Neural cell (in vitro differentiated cells): ENCODE measurements around the gene CARD9. TPM values are rescaled to one million over a fixed set of nuclear protein-coding genes. Genes with fewer than 3 reads are reported as not detected.

Source experiments
- H2AFZ ChIP-seq: fragments of 200-600, 300-800 bp; sonication (generic), shearing (Covaris generic); 2 replicates; pipeline ENCODE4 v1.6.0; 2014; ENCODE audit warnings: low read depth, mild to moderate bottlenecking, antibody characterized with exemption, low read length, moderate library complexity
- H3F3A ChIP-seq: fragments of 200-600 bp; shearing (Covaris generic); 2 replicates; pipeline ENCODE4 v1.6.1; 2016; ENCODE audit warnings: mild to moderate bottlenecking, moderate library complexity, mixed read lengths, antibody characterized with exemption, low read length; ENCODE audit not compliant: insufficient read depth, poor library complexity, severe bottlenecking
- H3K27ac ChIP-seq: fragments of 200-600, 300-800 bp; sonication (generic), shearing (Covaris generic); 2 replicates; pipeline ENCODE4 v1.5.1; 2014; ENCODE audit warnings: mild to moderate bottlenecking, low read length, moderate library complexity
- H3K27me3 ChIP-seq: fragments of 300-800, 200-600 bp; sonication (generic), shearing (Covaris generic); 2 replicates; pipeline ENCODE4 v1.6.0; 2014; ENCODE audit warnings: mild to moderate bottlenecking, low read depth, low read length, moderate library complexity; ENCODE audit not compliant: insufficient read depth
- H3K36me3 ChIP-seq: fragments of 300-800, 200-600 bp; sonication (generic), shearing (Covaris generic); 2 replicates; pipeline ENCODE4 v1.5.1; 2014; ENCODE audit warnings: mild to moderate bottlenecking, antibody characterized with exemption, low read length, moderate library complexity; ENCODE audit not compliant: insufficient read depth
- H3K4me2 ChIP-seq: fragments of 300-800, 200-600 bp; sonication (generic), shearing (Covaris generic); 2 replicates; pipeline ENCODE4 v1.6.0; 2014; ENCODE audit warnings: mild to moderate bottlenecking, low read length
- H3K4me3 ChIP-seq: fragments of 300-800, 200-600 bp; sonication (generic), shearing (Covaris generic); 2 replicates; pipeline ENCODE4 v1.5.1; 2014; ENCODE audit warnings: mild to moderate bottlenecking, low read length, moderate library complexity
- H3K79me2 ChIP-seq: fragments of 200-600 bp; shearing (Covaris generic); replicated peaks from 2 replicates; pipeline ENCODE4 v1.6.0; 2014; ENCODE audit warnings: mild to moderate bottlenecking, low read length, moderate library complexity; ENCODE audit not compliant: insufficient read depth
- H3K9ac ChIP-seq: fragments of 300-800, 200-600 bp; sonication (generic), shearing (Covaris generic); 2 replicates; pipeline ENCODE4 v1.6.1; 2016; ENCODE audit warnings: mild to moderate bottlenecking, low read length, mixed read lengths
- H3K9me2 ChIP-seq: fragments of 200-600 bp; shearing (Covaris generic); 2 replicates; pipeline ENCODE4 v1.6.1; 2016; ENCODE audit warnings: mild to moderate bottlenecking, low read length, mixed read lengths; ENCODE audit not compliant: insufficient read depth
- H3K9me3 ChIP-seq: fragments of 200-600, 300-800 bp; sonication (generic), shearing (Covaris generic); 2 replicates; pipeline ENCODE4 v1.6.1; 2016; ENCODE audit warnings: mild to moderate bottlenecking, mixed run types, low read length, moderate library complexity, mixed read lengths
- H4K20me1 ChIP-seq: fragments of 200-600 bp; shearing (Covaris generic); 2 replicates; pipeline ENCODE4 v1.6.1; 2016; ENCODE audit warnings: mild to moderate bottlenecking, mixed run types; ENCODE audit not compliant: insufficient read depth
- EP300 ChIP-seq: fragments of 450-650 bp; conservative IDR thresholded peaks from 2 replicates; pipeline ENCODE4 v1.6.1; 2014; ENCODE audit warnings: antibody characterized with exemption, mild to moderate bottlenecking, moderate library complexity; ENCODE audit not compliant: poor library complexity, severe bottlenecking
- EZH2 ChIP-seq: fragments of 200-600, 300-800 bp; shearing (Covaris generic), sonication (generic); IDR thresholded peaks from 2 replicates; pipeline ENCODE4 v1.6.1; 2014; ENCODE audit warnings: antibody characterized with exemption, low read length, borderline replicate concordance, mild to moderate bottlenecking; ENCODE audit not compliant: insufficient read depth, poor library complexity, severe bottlenecking
- MXI1 ChIP-seq: fragments of 450-650 bp; conservative IDR thresholded peaks from 2 replicates; pipeline ENCODE4 v1.6.1; 2014; ENCODE audit warnings: antibody characterized with exemption, mild to moderate bottlenecking; ENCODE audit not compliant: poor library complexity, severe bottlenecking
- POLR2AphosphoS5 ChIP-seq: IDR thresholded peaks from 2 replicates; pipeline ENCODE4 v1.6.1; 2012
- RAD21 ChIP-seq: fragments of 450-650 bp; conservative IDR thresholded peaks from 2 replicates; pipeline ENCODE4 v1.6.1; 2014; ENCODE audit warnings: antibody characterized with exemption, mild to moderate bottlenecking, moderate library complexity
- SMC3 ChIP-seq: fragments of 450-650 bp; conservative IDR thresholded peaks from 2 replicates; pipeline ENCODE4 v1.6.1; 2014; ENCODE audit warnings: antibody characterized with exemption, mild to moderate bottlenecking, moderate library complexity; ENCODE audit not compliant: poor library complexity
- TAF1 ChIP-seq: IDR thresholded peaks from 2 replicates; pipeline ENCODE4 v1.6.1; 2012; ENCODE audit warnings: low read depth
- polyA plus RNA-seq: library from polyadenylated mRNA; depleted of rRNA; stranded (reverse); fragments of >200 nt; gene quantifications from 2 replicates; pipeline ENCODE4 v1.2.3, GENCODE V29; 2014
- TF ChIP-seq, protein P1 (sequence below): IDR thresholded peaks from 2 replicates; pipeline ENCODE4 v1.6.1; 2012; ENCODE audit warnings: borderline replicate concordance
- TF ChIP-seq, protein P2 (sequence below): fragments of 450-650 bp; IDR thresholded peaks from 2 replicates; pipeline ENCODE4 v1.5.1; 2014; ENCODE audit warnings: antibody characterized with exemption, mild to moderate bottlenecking, moderate library complexity; ENCODE audit not compliant: poor library complexity, severe bottlenecking

Gene CARD9
- polyA plus RNA-seq, 1 donor from 2014 or later = 0.77 TPM

DNA sequence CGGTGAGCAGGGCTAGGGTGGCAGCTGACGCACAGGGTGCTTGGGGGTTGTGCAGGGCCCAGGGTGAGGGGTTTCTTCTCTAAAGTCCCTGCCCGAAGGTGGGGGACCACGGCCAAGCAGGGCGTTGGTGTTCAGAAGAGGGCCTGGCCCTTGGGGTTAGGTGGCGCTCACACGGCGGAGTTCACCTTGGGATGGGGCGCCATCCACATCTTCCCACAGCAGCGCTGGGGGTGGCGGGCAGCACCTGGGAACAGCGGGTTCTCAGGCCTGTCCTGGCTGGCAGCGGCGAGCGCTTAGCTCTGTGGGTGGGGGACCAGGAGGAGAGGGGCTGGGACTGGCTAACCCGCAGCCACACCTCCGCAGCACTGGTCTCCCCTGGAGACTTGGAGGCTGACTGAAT, 40.0 kb downstream of the CARD9 start:
- Histone ChIP-seq H2AFZ (no peak overlapping the region), H3K4me3 (no peak overlapping the region), H3K9me2 (no peaks in the 10 kb centered on the region), H3K27ac (no peak overlapping the region), H3K27me3 (no peaks in the 10 kb centered on the region), H4K20me1 (no peaks in the 10 kb centered on the region), H3K9me3 (no peaks in the 10 kb centered on the region), H3K4me2 (no peak overlapping the region), H3F3A (no peaks in the 10 kb centered on the region), H3K79me2 (peaks cover 23% of the 10 kb centered on the region), H3K9ac (no peak overlapping the region), H3K36me3 (no peaks in the 10 kb centered on the region)
- no peak for TF ChIP-seq MXI1
- no peak for TF ChIP-seq TAF1
- no peak for TF ChIP-seq EZH2
- TF ChIP-seq, protein P1, sequence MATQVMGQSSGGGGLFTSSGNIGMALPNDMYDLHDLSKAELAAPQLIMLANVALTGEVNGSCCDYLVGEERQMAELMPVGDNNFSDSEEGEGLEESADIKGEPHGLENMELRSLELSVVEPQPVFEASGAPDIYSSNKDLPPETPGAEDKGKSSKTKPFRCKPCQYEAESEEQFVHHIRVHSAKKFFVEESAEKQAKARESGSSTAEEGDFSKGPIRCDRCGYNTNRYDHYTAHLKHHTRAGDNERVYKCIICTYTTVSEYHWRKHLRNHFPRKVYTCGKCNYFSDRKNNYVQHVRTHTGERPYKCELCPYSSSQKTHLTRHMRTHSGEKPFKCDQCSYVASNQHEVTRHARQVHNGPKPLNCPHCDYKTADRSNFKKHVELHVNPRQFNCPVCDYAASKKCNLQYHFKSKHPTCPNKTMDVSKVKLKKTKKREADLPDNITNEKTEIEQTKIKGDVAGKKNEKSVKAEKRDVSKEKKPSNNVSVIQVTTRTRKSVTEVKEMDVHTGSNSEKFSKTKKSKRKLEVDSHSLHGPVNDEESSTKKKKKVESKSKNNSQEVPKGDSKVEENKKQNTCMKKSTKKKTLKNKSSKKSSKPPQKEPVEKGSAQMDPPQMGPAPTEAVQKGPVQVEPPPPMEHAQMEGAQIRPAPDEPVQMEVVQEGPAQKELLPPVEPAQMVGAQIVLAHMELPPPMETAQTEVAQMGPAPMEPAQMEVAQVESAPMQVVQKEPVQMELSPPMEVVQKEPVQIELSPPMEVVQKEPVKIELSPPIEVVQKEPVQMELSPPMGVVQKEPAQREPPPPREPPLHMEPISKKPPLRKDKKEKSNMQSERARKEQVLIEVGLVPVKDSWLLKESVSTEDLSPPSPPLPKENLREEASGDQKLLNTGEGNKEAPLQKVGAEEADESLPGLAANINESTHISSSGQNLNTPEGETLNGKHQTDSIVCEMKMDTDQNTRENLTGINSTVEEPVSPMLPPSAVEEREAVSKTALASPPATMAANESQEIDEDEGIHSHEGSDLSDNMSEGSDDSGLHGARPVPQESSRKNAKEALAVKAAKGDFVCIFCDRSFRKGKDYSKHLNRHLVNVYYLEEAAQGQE = no peak
- no peak for TF ChIP-seq EP300
- no peak for TF ChIP-seq RAD21
- TF ChIP-seq, protein P2, sequence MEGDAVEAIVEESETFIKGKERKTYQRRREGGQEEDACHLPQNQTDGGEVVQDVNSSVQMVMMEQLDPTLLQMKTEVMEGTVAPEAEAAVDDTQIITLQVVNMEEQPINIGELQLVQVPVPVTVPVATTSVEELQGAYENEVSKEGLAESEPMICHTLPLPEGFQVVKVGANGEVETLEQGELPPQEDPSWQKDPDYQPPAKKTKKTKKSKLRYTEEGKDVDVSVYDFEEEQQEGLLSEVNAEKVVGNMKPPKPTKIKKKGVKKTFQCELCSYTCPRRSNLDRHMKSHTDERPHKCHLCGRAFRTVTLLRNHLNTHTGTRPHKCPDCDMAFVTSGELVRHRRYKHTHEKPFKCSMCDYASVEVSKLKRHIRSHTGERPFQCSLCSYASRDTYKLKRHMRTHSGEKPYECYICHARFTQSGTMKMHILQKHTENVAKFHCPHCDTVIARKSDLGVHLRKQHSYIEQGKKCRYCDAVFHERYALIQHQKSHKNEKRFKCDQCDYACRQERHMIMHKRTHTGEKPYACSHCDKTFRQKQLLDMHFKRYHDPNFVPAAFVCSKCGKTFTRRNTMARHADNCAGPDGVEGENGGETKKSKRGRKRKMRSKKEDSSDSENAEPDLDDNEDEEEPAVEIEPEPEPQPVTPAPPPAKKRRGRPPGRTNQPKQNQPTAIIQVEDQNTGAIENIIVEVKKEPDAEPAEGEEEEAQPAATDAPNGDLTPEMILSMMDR = no peak
- TF ChIP-seq POLR2AphosphoS5 = no peak
- no peak for TF ChIP-seq SMC3

DNA sequence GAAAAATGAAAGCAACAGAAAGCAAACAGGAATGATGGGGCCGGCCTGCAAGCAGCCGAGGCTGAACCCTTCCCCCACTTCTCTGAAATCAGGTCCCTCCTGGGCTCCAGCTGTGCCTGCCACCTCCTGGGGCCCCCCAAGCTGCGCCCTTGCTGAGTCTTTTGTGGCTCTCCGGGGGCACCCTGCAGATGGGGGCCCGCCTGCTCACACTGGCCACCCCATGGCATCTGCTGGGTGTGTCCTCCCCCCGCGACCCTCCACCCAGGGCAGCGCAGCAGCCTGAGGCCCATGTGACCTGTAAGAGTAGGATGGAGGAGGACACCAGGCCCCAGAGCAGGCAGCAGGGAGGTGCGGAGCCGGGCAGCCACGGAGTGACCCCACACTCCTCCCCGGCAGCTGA, 40.4 kb downstream of the CARD9 start:
- Histone ChIP-seq H3K4me2 (no peak overlapping the region), H3K9ac (no peak overlapping the region), H4K20me1 (no peaks in the 10 kb centered on the region), H3F3A (no peaks in the 10 kb centered on the region), H3K9me2 (no peaks in the 10 kb centered on the region), H3K27me3 (no peaks in the 10 kb centered on the region), H3K36me3 (no peaks in the 10 kb centered on the region), H3K79me2 (peaks cover 27% of the 10 kb centered on the region), H3K27ac (no peak overlapping the region), H3K4me3 (no peak overlapping the region), H2AFZ (no peak overlapping the region), H3K9me3 (no peaks in the 10 kb centered on the region)
- TF ChIP-seq TAF1 (no peak), MXI1 (no peak), EZH2 (no peak), SMC3 (no peak), EP300 (no peak)
- TF ChIP-seq, protein P2 = no peak
- TF ChIP-seq, protein P1 = no peak
